ENCODE data around the gene FTCD.

- TF ChIP-seq EZH2 (IDR thresholded peaks at IDR 0.05; ENCODE audit: borderline replicate concordance, low read length): no peak
- no peak for TF ChIP-seq CTCF (conservative IDR thresholded peaks at IDR 0.05 in 1 of 2, IDR thresholded peaks at IDR 0.05 in 1 of 2; ENCODE audit: extremely low read depth in 1 of 2, insufficient read depth in 1 of 2, low read depth in 1 of 2, low read length in 2 of 2)
Observed at GRCh38 chr21:46144464-46145070, 10.8 kb downstream of the FTCD start.

Data from mammary epithelial cell (primary cell).